NT2/D1 (cell line): ENCODE measurements around the gene DTNB.

Experiments
- SUZ12 ChIP-seq: IDR thresholded peaks from 2 replicates; pipeline ENCODE4 v1.6.1; 2011; ENCODE audit not compliant: insufficient read length, insufficient read depth; ENCODE audit errors: extremely low read depth
- YY1 ChIP-seq: IDR thresholded peaks from 2 replicates; pipeline ENCODE4 v1.6.1; 2011; ENCODE audit not compliant: insufficient read length, insufficient read depth

- TF ChIP-seq SUZ12 (no peak), YY1 (no peak)
Measured at GRCh38 chr2:25347205-25347815, 326.1 kb downstream of the DTNB start.
